GM18505 (cell line): ENCODE measurements around the gene FRMD4A.
"Not testable (repeated sequence)": the region's sequence is repeated elsewhere in the genome, so short reads cannot be mapped to it uniquely, and the experiment has no call there.

Source experiments
- ATAC-seq: cut with Tn5 transposase; IDR thresholded peaks from one replicate; pipeline ENCODE4 v1.9.1; 2021; ENCODE audit not compliant: unreplicated experiment
- POLR2A ChIP-seq: IDR thresholded peaks from 4 replicates; pipeline ENCODE4 v1.6.1; 2011; ENCODE audit warnings: borderline replicate concordance; ENCODE audit not compliant: insufficient read depth, insufficient read length; ENCODE audit errors: extremely low read depth

FRMD4A gene

GRCh38 chr10:14144451-14144850, 186.3 kb downstream of the FRMD4A start:
- no peak for TF ChIP-seq POLR2A

GRCh38 chr10:14142606-14143250, 188.0 kb downstream of the FRMD4A start:
- no peak for ATAC-seq
- no peak for TF ChIP-seq POLR2A

More at GRCh38 chr10:14144451-14144850, 186.3 kb downstream of the FRMD4A start:
- no peak for ATAC-seq

- no peak for TF ChIP-seq POLR2A
- no peak for ATAC-seq
Measured at GRCh38 chr10:14141283-14141682, 189.4 kb downstream of the FRMD4A start.

GRCh38 chr10:14137391-14137790, 193.3 kb downstream of the FRMD4A start:
- TF ChIP-seq POLR2A = no peak
- no peak for ATAC-seq

- not testable (repeated sequence) for ATAC-seq
Measured at GRCh38 chr10:14135196-14135595, 195.5 kb downstream of the FRMD4A start.

GRCh38 chr10:14134275-14134674, 196.4 kb downstream of the FRMD4A start:
- TF ChIP-seq POLR2A = no peak
- ATAC-seq = no peak

GRCh38 chr10:14131261-14131960, 199.3 kb downstream of the FRMD4A start:
- ATAC-seq = no peak
- no peak for TF ChIP-seq POLR2A

- ATAC-seq = no peak
- TF ChIP-seq POLR2A = no peak
Measured at GRCh38 chr10:14129770-14130169, 201.0 kb downstream of the FRMD4A start.

- no peak for TF ChIP-seq POLR2A
- ATAC-seq = no peak
Measured at GRCh38 chr10:14128519-14128918, 202.2 kb downstream of the FRMD4A start.

- no peak for TF ChIP-seq POLR2A
- no peak for ATAC-seq
Measured at GRCh38 chr10:14126697-14127440, 203.9 kb downstream of the FRMD4A start.

GRCh38 chr10:14125564-14125963, 205.2 kb downstream of the FRMD4A start:
- no peak for ATAC-seq
- no peak for TF ChIP-seq POLR2A

- no peak for TF ChIP-seq POLR2A
- no peak for ATAC-seq
Measured at GRCh38 chr10:14124941-14125340, 205.8 kb downstream of the FRMD4A start.

- no peak for ATAC-seq
- TF ChIP-seq POLR2A = no peak
Measured at GRCh38 chr10:14123139-14123538, 207.6 kb downstream of the FRMD4A start.

- no peak for TF ChIP-seq POLR2A
- ATAC-seq = no peak
Measured at GRCh38 chr10:14120812-14121211, 209.9 kb downstream of the FRMD4A start.
